Transverse colon (tissue), 4 donors: ENCODE data around the gene IRS2. TPM values are rescaled to one million over a fixed set of nuclear protein-coding genes. Genes with fewer than 3 reads are reported as not detected.

ENCODE experiments used
- DNase-seq: peaks from one replicate; pipeline ENCODE4 v3.0.0-alpha.2; 2019
- H3K27ac ChIP-seq, 4 donors: fragments of 200-600 bp; sonication (generic); 2 replicates each; pipeline ENCODE4 v1.5.1; 2016 to 2018; ENCODE audit warnings: inconsistent platforms in 4 of 4
- H3K27me3 ChIP-seq: fragments of 200-600 bp; sonication (generic); 2 replicates; pipeline ENCODE4 v1.5.1; 2017; ENCODE audit warnings: inconsistent platforms
- H3K36me3 ChIP-seq, 4 donors: fragments of 200-600 bp; sonication (generic); 2 replicates each; pipeline ENCODE4 v1.5.1; 2017 to 2019; ENCODE audit warnings: inconsistent platforms in 4 of 4
- H3K4me1 ChIP-seq, 4 donors: fragments of 200-600 bp; sonication (generic); 2 replicates each; pipeline ENCODE4 v1.5.1; 2017 to 2020; ENCODE audit warnings: inconsistent platforms in 4 of 4
- H3K4me3 ChIP-seq, 4 donors: fragments of 200-600 bp; sonication (generic); 1 replicate in 1 of 4; 2 replicates in 3 of 4; pipeline versions ENCODE4 v1.5.1 to v1.6.1; 2017 to 2019; ENCODE audit warnings: inconsistent platforms in 4 of 4
- H3K9me3 ChIP-seq, 2 donors: fragments of 200-600 bp; sonication (generic); 2 replicates each; pipeline ENCODE4 v1.5.1; 2017 to 2019; ENCODE audit warnings: inconsistent platforms in 2 of 2
- EP300 ChIP-seq: sonication (generic); formaldehyde crosslinking; IDR thresholded peaks from one replicate; pipeline ENCODE4 v1.6.1; 2017; ENCODE audit warnings: antibody characterized with exemption, low read depth
- POLR2A ChIP-seq: fragments of 450-650 bp; IDR thresholded peaks from one replicate; pipeline ENCODE4 v1.6.1; 2016; ENCODE audit warnings: antibody characterized with exemption, mild to moderate bottlenecking, moderate library complexity
- POLR2AphosphoS5 ChIP-seq, 3 donors: sonication (generic); formaldehyde crosslinking; IDR thresholded peaks; one replicate each; pipeline ENCODE4 v1.6.1; 2016; ENCODE audit warnings: antibody characterized with exemption in 3 of 3
- WGBS, 2 donors: methylation state at CpG; one replicate each; pipeline ENCODE4 v1.1.5; 2018; ENCODE audit warnings: low coverage in 1 of 2; 5-methylcytosine and 5-hydroxymethylcytosine counted together
- in situ Hi-C, 4 donors: fragments of 200-750 bp; cut with MboI; loops; one replicate each; pipeline versions ENCODE4 v1.15.0 to v1.15.1; 2017; ENCODE audit warnings: low sequenced_read_pairs in 3 of 4, low pct_ligation_motif_present in 1 of 4, low pct_unique_long_range_greater_than_20kb in 1 of 4
- intact Hi-C: fragments of 100-400 bp; cut with DNase I; formaldehyde crosslinking; loops from one replicate; pipeline ENCODE4 v1.15.1; 2023; ENCODE audit warnings: low total_unique reads
- total RNA-seq, 4 donors: library from RNA; depleted of rRNA; stranded (reverse); fragments of >200 nt; gene quantifications; one replicate each; pipeline ENCODE4 v1.1.0, GENCODE V29; 2016
- TF ChIP-seq, protein P1 (sequence below), 5 experiments: fragments of 200-600 bp in 3 of 5; fragments of 450-650 bp in 2 of 5; sonication (generic) in 3 of 5; IDR thresholded peaks; 1 replicate in 2 of 5; 2 replicates in 3 of 5; pipeline ENCODE4 v1.5.1; 2016 to 2017; ENCODE audit warnings: antibody characterized with exemption in 5 of 5, inconsistent platforms in 3 of 5, mild to moderate bottlenecking in 2 of 5, moderate library complexity in 1 of 5

IRS2 gene
- total RNA-seq, 4 donors from 2014 or later, result 12.5 to 72.6 (median 28.5) TPM

DNA sequence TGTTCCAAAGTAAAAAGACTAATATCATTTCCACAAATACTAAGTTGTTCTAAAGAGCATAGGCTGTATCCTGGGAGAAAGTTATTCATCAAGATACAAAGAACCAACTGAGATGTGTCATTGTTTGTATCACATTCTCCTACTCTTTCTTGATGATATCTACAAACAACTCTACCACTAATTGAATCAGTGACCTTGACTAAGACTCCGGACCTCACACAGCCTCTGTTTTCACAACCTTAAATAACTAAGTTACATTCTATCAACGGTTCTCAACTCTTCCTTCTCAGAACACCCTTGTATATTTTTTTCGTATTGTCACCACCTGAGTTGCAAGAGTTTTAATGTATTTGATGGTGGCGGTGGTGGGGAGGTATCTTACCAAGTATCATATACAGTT, 12.6 kb downstream of the IRS2 start:
- no peak for TF ChIP-seq POLR2A
- TF ChIP-seq, protein P1, sequence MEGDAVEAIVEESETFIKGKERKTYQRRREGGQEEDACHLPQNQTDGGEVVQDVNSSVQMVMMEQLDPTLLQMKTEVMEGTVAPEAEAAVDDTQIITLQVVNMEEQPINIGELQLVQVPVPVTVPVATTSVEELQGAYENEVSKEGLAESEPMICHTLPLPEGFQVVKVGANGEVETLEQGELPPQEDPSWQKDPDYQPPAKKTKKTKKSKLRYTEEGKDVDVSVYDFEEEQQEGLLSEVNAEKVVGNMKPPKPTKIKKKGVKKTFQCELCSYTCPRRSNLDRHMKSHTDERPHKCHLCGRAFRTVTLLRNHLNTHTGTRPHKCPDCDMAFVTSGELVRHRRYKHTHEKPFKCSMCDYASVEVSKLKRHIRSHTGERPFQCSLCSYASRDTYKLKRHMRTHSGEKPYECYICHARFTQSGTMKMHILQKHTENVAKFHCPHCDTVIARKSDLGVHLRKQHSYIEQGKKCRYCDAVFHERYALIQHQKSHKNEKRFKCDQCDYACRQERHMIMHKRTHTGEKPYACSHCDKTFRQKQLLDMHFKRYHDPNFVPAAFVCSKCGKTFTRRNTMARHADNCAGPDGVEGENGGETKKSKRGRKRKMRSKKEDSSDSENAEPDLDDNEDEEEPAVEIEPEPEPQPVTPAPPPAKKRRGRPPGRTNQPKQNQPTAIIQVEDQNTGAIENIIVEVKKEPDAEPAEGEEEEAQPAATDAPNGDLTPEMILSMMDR (IDR thresholded peaks at IDR 0.05), result no peak
- no peak for TF ChIP-seq EP300
- TF ChIP-seq POLR2AphosphoS5 (IDR thresholded peaks at IDR 0.05), result no peak
- no peak overlapping the region for H3K4me3 ChIP-seq
- intact Hi-C loops (no loop called here), in situ Hi-C loops (no loop called here)
- no peak overlapping the region for H3K27ac ChIP-seq
- peaks cover 5 to 23% (median 19%) of the 10 kb centered on the region in 4 donors for H3K4me1 ChIP-seq
- no peaks in the 10 kb centered on the region for H3K9me3 ChIP-seq
- peaks cover 0 to 4% (median 1%) of the 10 kb centered on the region in 4 donors for H3K36me3 ChIP-seq
- H3K27me3 ChIP-seq, result no peaks in the 10 kb centered on the region
- 91 to 93% methylated on average over 4 of the region's 4 CpGs for WGBS, 2 donors
- DNase-seq, result no peak

DNA sequence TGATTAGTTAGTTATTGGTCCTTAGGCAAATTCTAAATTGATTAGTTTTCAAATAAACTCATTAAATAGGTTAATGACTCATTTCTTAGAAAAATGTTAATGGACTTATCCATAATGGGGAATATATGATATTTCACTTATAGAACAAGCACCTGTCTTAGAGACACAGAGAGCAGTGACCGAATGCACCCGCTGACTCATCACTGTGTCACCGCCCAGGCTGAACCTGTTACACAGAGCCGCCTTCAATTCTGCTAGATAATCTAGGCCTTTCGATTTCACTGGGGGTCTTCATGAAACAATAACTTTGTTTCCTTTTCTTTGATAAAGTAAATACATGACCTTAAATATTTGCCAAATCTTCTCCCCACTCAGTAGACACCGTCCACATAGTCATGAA, 13.1 kb downstream of the IRS2 start:
- TF ChIP-seq, protein P1 (IDR thresholded peaks at IDR 0.05), result no peak
- TF ChIP-seq POLR2A (no peak), EP300 (no peak), POLR2AphosphoS5 (IDR thresholded peaks at IDR 0.05) (no peak)
- intact Hi-C loops, result no loop called here
- Histone ChIP-seq H3K4me1 (peaks cover 5 to 17% (median 14%) of the 10 kb centered on the region in 4 donors), H3K4me3 (no peak overlapping the region), H3K27ac (no peak overlapping the region), H3K27me3 (no peaks in the 10 kb centered on the region), H3K9me3 (no peaks in the 10 kb centered on the region), H3K36me3 (peaks cover 0 to 4% (median 1%) of the 10 kb centered on the region in 4 donors)
- in situ Hi-C loops, result no loop called here
- WGBS, 2 donors, result 90 to 99% methylated on average over 6 of the region's 6 CpGs
- no peak for DNase-seq

DNA sequence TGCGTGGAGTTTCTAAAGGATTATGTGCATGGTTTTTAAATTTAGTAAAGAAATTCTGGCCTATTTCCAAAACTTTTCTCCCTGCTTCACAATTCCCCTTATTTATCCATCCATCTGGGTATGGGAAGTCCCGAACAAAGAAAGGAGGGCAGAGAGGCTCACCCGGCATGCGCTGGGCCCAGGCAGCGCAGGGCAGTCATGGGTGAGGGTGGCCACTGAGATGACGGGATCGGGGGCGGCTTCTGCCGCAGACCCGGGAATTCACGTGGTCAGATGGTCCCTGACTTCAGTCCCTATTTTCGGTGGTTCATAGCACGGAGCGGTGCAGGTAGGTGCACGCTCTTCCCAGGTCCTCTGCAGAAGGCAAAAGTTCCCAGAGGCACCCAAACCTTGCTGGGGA, 14.5 kb downstream of the IRS2 start:
- no peak for TF ChIP-seq POLR2AphosphoS5 (IDR thresholded peaks at IDR 0.05)
- TF ChIP-seq POLR2A, result no peak
- TF ChIP-seq, protein P1 (IDR thresholded peaks at IDR 0.05), result no peak
- TF ChIP-seq EP300, result no peak
- H3K27ac ChIP-seq, result no peak overlapping the region
- no peaks in the 10 kb centered on the region for H3K9me3 ChIP-seq
- WGBS, 2 donors, result 93 to 100% methylated on average over 1 to 15 of the region's 15 CpGs
- DNase-seq, result no peak
- peaks cover 0 to 6% (median under 1%) of the 10 kb centered on the region in 4 donors for H3K4me1 ChIP-seq
- H3K36me3 ChIP-seq, result peaks cover 0 to 4% (median 1%) of the 10 kb centered on the region in 4 donors
- H3K4me3 ChIP-seq, result no peak overlapping the region
- intact Hi-C loops (no loop called here), in situ Hi-C loops (no loop called here)
- no peaks in the 10 kb centered on the region for H3K27me3 ChIP-seq

DNA sequence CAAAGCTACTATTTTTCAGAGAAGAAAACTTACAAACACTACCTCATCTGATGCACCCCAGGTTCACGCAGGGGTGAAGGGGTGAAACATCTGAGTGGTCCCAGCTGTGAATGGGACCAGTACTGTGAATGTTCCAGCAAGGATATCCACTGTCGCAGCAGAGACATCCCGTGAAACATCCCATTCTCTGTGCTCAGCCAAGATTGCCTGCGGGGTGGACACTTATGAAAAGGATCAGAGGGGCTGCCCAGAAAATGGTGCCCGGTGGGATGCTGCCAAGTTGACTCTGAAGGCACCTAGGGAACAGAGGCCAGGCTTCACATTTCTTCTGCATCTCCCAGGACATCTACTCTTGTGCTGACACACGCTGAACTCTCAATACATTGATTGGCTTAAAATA, 15.9 kb downstream of the IRS2 start:
- Histone ChIP-seq H3K9me3 (no peaks in the 10 kb centered on the region), H3K36me3 (peaks cover 0 to 4% (median 1%) of the 10 kb centered on the region in 4 donors), H3K4me3 (no peak overlapping the region), H3K4me1 (peaks cover 0 to 3% (median 0%) of the 10 kb centered on the region in 4 donors), H3K27me3 (no peaks in the 10 kb centered on the region), H3K27ac (no peak overlapping the region)
- 80 to 96% methylated on average over 1 to 6 of the region's 6 CpGs for WGBS, 2 donors
- TF ChIP-seq POLR2AphosphoS5 (IDR thresholded peaks at IDR 0.05), result no peak
- TF ChIP-seq, protein P1 (IDR thresholded peaks at IDR 0.05), result no peak
- TF ChIP-seq EP300, result no peak
- no peak for TF ChIP-seq POLR2A
- in situ Hi-C loops, result no loop called here
- no peak for DNase-seq
- intact Hi-C loops, result no loop called here
